Activated CD8-positive, alpha-beta T cell treated with anti-CD3 and anti-CD28 coated beads for 36 hours (primary cell): ENCODE measurements around the gene BCL2. TPM values are rescaled to one million over a fixed set of nuclear protein-coding genes. Genes with fewer than 3 reads are reported as not detected.
A peak's percentile ranks its signal among the peaks of the same experiment; 100 is the strongest.

Experiments used
- ATAC-seq: fragments of 200-7000 bp; cut with Tn5 transposase; one replicate; pipeline ENCODE4 v1.10.0; 2021; ENCODE audit warnings: mild to moderate bottlenecking, moderate library complexity
- CTCF ChIA-PET: fragments of 350-600 bp; sonication (Branson Sonifier 250); formaldehyde crosslinking; loops from one replicate; lab custom pipeline; 2021; ENCODE audit warnings: antibody characterized with exemption; lab: Charles Lee
- POLR2A ChIA-PET: fragments of 350-600 bp; sonication (Branson Sonifier 250); formaldehyde crosslinking; loops from one replicate; lab custom pipeline; 2021; ENCODE audit warnings: antibody characterized with exemption; lab: Charles Lee
- DNase-seq: peaks from one replicate; pipeline ENCODE4 v3.0.0-alpha.2; 2020
- H3K27ac Mint-ChIP-seq: one replicate; pipeline ENCODE4 v1.8.0; 2021; ENCODE audit warnings: mild to moderate bottlenecking, mixed read lengths
- H3K27me3 Mint-ChIP-seq: one replicate; pipeline ENCODE4 v1.8.0; 2021; ENCODE audit warnings: mixed read lengths
- H3K36me3 Mint-ChIP-seq: one replicate; pipeline ENCODE4 v1.8.0; 2021; ENCODE audit warnings: low read depth, mixed read lengths
- H3K4me1 Mint-ChIP-seq: one replicate; pipeline ENCODE4 v1.8.0; 2021; ENCODE audit warnings: low read depth, mixed read lengths
- H3K4me3 Mint-ChIP-seq: one replicate; pipeline ENCODE4 v1.8.0; 2021; ENCODE audit warnings: mild to moderate bottlenecking, moderate library complexity, mixed read lengths
- H3K9me3 Mint-ChIP-seq: one replicate; pipeline ENCODE4 v1.8.0; 2021; ENCODE audit warnings: mixed read lengths
- intact Hi-C: fragments of 100-400 bp; cut with micrococcal nuclease; formaldehyde crosslinking; loops from one replicate; pipeline ENCODE4 v1.10.0; 2022
- total RNA-seq, 2 experiments: library from RNA; stranded (reverse); gene quantifications; one replicate each; pipeline ENCODE4 v1.2.3, GENCODE V29; 2021
- TF ChIP-seq, protein P1 (sequence below): fragments of 200-600 bp; IDR thresholded peaks from one replicate; pipeline ENCODE4 v1.8.0; 2022; ENCODE audit warnings: antibody characterized with exemption, mild to moderate bottlenecking

BCL2 gene
- total RNA-seq, 2 experiments from 2014 or later: 104 to 107 TPM

DNA sequence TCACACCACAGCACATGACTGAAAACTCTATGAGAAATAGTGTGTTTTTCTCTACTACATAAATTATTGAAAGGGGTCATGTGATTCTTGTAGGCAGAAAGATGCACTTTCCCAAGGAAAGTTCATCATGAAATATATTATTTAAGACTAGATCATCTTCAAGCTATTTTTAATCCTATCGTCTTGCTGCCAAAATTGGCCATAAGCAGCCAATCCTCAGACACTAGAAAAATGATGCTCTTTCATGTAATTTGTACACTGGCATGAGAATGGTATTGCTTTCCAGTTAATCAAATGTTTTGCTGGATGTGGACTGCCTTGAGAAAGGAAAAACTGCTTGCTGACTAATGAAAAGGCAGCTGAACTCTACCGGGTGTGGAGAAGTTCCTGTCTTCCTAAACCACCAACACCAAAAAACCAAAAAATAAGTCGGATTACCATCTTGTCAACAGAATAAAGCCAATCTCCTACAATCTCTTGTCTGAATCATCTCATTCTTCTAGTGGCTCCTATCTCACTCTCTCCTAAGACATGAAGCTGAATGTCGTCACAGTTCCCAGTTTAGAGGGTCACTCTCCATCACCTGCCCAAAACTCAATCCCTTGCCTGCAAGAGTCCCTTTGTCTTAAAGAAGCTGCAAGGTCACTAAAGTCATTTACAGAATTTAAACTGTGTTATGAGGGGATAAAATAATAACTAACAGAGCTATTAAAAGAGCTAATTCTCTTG, 5.3 kb downstream of the BCL2 start:
- intact Hi-C loops: loop anchor here (2.0 kb wide), 1 partner anchor 153 kb away; no protein-coding TSS in a partner anchor
- Mint-ChIP-seq H3K36me3 (peaks cover 87% of the 10 kb centered on the region), H3K4me3 (peak overlapping the region; percentile 88), H3K27ac (peak overlapping the region; percentile 82), H3K9me3 (no peaks in the 10 kb centered on the region), H3K4me1 (peaks cover 57% of the 10 kb centered on the region), H3K27me3 (no peaks in the 10 kb centered on the region)
- ATAC-seq (no peak), DNase-seq (no peak)
- ChIA-PET CTCF (interaction anchor here (0.8 to 3.3 kb wide), 15 partner anchors 9 to 299 kb away, joined by 3 to 12 read pairs (median 4); no protein-coding TSS in a partner anchor), POLR2A (interaction anchor here (0.7 to 1.9 kb wide), 10 partner anchors 9 to 211 kb away, joined by 3 to 6 read pairs (median 3); no protein-coding TSS in a partner anchor)
- TF ChIP-seq, protein P1, sequence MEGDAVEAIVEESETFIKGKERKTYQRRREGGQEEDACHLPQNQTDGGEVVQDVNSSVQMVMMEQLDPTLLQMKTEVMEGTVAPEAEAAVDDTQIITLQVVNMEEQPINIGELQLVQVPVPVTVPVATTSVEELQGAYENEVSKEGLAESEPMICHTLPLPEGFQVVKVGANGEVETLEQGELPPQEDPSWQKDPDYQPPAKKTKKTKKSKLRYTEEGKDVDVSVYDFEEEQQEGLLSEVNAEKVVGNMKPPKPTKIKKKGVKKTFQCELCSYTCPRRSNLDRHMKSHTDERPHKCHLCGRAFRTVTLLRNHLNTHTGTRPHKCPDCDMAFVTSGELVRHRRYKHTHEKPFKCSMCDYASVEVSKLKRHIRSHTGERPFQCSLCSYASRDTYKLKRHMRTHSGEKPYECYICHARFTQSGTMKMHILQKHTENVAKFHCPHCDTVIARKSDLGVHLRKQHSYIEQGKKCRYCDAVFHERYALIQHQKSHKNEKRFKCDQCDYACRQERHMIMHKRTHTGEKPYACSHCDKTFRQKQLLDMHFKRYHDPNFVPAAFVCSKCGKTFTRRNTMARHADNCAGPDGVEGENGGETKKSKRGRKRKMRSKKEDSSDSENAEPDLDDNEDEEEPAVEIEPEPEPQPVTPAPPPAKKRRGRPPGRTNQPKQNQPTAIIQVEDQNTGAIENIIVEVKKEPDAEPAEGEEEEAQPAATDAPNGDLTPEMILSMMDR: no peak

DNA sequence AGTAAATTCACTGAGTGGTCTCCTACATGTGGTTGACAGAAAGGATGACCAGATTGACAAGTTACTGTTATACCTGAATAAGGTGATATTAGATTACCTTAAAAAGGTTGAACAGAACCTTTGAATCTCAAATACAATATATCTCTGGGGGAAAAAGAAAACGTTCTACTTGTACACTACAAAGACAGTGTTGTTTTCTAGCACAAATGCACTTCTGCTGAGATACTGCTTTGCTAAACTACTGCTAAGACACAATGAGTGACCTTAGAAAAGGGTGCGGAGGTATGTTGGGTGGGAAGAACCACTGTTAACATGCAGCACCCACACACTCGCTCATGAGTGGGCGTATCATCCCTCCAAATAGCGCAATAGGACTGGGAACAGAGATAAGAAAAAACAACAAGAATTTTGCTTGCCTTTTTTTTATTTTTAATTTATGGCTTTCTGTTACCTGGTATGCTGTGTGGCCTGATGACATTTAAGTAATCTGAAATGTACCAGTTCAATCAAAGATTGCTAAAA, 6.1 kb downstream of the BCL2 start:
- Mint-ChIP-seq H3K36me3 (peaks cover 84% of the 10 kb centered on the region), H3K4me3 (peak overlapping the region; percentile 88), H3K4me1 (peaks cover 61% of the 10 kb centered on the region), H3K9me3 (no peaks in the 10 kb centered on the region), H3K27ac (peak overlapping the region; percentile 82), H3K27me3 (no peaks in the 10 kb centered on the region)
- ChIA-PET CTCF (interaction anchor here (0.9 to 3.3 kb wide), 6 partner anchors 8 to 181 kb away, joined by 3 to 10 read pairs (median 4); no protein-coding TSS in a partner anchor), POLR2A (interaction anchor here (1.4 to 2.1 kb wide), 2 partner anchors 9 to 99 kb away, joined by 5 to 6 read pairs; no protein-coding TSS in a partner anchor)
- no peak for ATAC-seq
- intact Hi-C loops: no loop called here
- no peak for DNase-seq
- TF ChIP-seq, protein P1: no peak

DNA sequence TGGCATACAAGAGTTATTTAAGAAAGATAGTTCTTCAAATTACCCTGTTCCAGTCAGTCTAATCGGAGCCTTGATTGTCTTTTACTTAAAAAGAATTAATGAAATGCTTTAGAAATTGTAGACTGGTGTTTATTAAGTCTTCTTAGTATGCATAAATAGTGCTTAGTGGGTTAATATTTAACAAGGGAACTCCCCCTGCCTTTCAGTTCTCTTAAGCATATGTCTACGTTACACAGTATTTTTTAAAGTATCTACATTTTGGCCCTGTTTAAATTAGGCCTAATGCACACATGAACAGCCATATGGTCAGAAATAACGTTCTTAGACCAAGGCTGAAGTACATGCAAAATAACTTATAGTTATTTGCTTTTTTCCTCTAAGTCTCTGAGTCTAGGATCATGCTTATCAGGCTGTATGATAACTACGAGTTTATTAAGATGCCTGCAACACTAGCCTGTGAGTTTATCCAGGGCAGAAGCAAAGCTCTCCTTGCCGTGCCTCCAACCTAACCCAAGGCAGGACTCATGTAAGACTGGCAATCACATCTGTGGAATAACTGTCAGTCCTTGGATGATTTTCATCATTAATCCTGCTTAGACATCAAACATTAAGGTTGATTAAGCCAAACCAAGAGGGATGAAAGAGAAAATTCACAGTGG, 6.7 kb downstream of the BCL2 start:
- H3K36me3 Mint-ChIP-seq: peaks cover 85% of the 10 kb centered on the region
- POLR2A ChIA-PET: interaction anchor here (1.0 to 2.1 kb wide), 4 partner anchors 62 to 181 kb away, joined by 3 to 6 read pairs (median 3); no protein-coding TSS in a partner anchor
- TF ChIP-seq, protein P1: no peak
- CTCF ChIA-PET: interaction anchor here (1.2 to 3.3 kb wide), 4 partner anchors 10 to 296 kb away, joined by 3 to 10 read pairs (median 3); no protein-coding TSS in a partner anchor
- peaks cover 66% of the 10 kb centered on the region for H3K4me1 Mint-ChIP-seq
- H3K27me3 Mint-ChIP-seq: no peaks in the 10 kb centered on the region
- peak overlapping the region; percentile 72 for H3K27ac Mint-ChIP-seq
- ATAC-seq (no peak), DNase-seq (no peak)
- no peaks in the 10 kb centered on the region for H3K9me3 Mint-ChIP-seq
- intact Hi-C loops: no loop called here
- peak overlapping the region; percentile 88 for H3K4me3 Mint-ChIP-seq

DNA sequence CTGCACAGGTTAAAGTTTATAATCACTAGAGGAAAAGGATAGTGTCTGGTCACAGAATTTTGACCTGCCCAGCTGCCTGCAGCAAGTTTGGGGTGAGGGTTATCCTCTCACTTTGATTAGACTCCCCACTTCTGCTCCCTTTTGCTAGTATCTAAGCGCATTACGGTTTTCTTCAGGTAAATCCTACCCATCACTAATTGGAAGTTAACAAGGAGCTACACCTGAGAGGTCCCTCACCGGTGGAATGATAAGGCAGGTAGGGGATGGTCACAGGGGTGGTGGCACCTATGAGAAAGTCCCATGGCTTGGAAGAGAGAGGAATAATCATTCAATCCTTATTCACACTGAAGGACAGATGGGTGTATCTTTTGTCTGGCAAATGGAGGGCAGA, 7.6 kb downstream of the BCL2 start:
- intact Hi-C loops: no loop called here
- TF ChIP-seq, protein P1: no peak
- DNase-seq (no peak), ATAC-seq (no peak)
- POLR2A ChIA-PET: interaction anchor here (0.7 to 2.1 kb wide), 7 partner anchors 12 to 181 kb away, joined by 3 to 6 read pairs (median 3); no protein-coding TSS in a partner anchor
- H3K4me3 Mint-ChIP-seq: peak overlapping the region; percentile 36
- H3K4me1 Mint-ChIP-seq: peaks cover 72% of the 10 kb centered on the region
- H3K36me3 Mint-ChIP-seq: peaks cover 81% of the 10 kb centered on the region
- CTCF ChIA-PET: interaction anchor here (0.7 to 1.2 kb wide), 4 partner anchors 11 to 295 kb away, joined by 3 to 4 read pairs (median 3); no protein-coding TSS in a partner anchor
- H3K27ac Mint-ChIP-seq: peak overlapping the region; percentile 64
- no peaks in the 10 kb centered on the region for H3K27me3 Mint-ChIP-seq
- H3K9me3 Mint-ChIP-seq: no peaks in the 10 kb centered on the region
